Activated CD4-positive, alpha-beta T cell treated with anti-CD3 and anti-CD28 coated beads, Interleukin-2, amount 50 U/mL, for 48 hours (primary cell): ENCODE measurements around the gene ARPC2.
A peak's percentile ranks its signal among the peaks of the same experiment; 100 is the strongest.

Experiments
- DNase-seq, 2 experiments: peaks; one replicate each; pipeline ENCODE4 v3.0.0-alpha.2; 2020

Gene ARPC2

DNA sequence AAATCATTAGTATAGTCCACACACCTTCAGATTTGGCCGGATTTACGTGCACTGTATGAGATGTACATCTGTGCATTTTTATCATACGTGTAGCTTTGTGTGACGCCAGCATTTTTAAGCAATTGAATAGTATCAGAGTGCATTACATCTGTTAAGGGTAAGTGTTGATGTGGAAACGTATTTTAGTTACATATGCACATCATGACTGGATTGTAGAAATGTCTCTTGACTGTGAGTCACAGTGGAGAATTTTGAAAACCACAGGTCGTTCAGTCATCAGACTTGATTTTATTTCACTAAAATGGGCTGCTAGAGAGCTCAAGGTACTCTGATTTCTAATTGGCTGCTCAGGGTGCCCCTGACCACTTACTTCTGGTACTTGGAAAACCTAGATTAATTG is 38.5 kb downstream of the ARPC2 start:
- no peak for DNase-seq

GRCh38 chr2:218256612-218257350 is 39.8 kb downstream of the ARPC2 start:
- DNase-seq: no peak

GRCh38 chr2:218257390-218257981 is 40.5 kb downstream of the ARPC2 start:
- peak; percentile 72 to 78 for DNase-seq

DNA sequence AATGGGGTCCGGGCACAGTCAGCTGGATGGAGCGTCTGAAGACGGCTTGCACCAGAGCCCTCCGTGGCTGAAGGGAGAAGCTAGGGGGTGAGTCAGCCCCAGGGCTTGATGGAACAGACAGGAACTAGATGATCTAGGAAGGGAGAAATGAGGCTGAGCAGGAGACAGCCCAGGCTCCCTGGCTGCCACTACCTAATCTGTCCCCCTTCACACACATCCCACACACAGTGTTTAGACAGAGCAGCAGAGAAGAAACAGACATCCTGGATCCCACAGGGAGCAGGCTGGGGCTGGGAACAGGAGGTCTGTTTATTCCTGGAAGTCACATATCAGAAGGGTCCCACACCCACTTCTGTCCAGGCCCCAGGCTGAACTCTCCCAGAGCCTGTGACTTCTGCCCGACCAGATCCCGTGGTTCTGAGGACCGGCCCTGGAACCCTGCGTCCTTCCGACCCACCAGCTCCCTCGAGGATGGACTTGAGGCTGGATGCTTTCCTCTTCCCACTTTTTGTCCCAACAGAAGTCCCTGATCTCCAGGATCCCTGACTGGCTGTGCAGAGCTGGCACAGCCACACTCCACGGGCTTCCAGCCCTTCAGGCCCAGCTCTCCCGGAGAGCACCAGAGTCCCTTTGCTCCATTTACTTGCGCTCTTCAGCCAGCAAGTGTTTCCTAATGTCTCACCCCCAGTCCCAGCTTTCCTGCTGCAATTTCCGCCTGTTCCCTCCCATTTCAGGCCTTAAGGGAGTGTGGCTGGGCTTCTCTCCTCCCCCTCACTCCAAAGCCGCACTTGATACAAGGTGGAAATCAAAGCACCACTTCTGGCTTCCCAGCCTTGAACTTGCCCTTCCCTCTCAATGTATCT is 42.3 kb downstream of the ARPC2 start:
- no peak for DNase-seq

- no peak for DNase-seq
Observed at GRCh38 chr2:218260166-218260565, 43.2 kb downstream of the ARPC2 start.

DNA sequence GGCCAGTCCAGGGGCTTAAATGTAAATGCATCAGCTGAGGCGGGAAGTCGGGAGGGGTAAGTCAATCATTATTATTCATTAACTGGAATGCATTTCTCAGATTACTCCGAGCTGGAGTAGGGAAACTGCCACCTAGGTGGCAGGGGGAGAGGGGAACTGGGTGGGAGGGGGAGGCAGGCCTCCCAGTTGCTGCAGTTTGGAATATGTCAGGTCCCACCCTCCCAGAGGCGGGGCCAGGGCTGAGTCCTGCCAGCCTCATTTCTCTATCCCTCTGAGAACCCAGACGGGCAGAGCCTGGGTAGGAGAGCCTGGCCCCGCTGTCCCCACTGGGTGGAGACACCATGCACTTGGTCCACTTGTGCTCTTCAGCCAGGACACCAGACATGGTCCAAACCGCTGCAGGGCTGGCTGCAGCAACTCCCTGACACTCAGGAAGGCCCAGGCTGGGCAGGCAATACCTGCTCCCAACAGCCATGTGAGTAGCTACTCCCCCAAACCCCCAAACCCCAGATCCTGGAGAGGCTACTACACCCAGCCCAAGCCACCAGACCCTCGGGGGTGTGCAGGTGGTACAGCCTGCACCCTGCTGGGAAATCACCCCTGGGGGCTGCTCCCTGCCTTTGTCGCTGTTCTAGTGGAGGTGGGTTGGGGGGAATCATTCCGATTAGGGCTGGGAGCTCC is 43.9 kb downstream of the ARPC2 start, which contains the start of gene GPBAR1:
Gene GPBAR1, plus strand, starts transcription at position 274 of the 681 bp plus-strand sequence. CDS start 1,710 bp downstream, outside the sequence.
- DNase-seq: no peak

- DNase-seq: no peak
Observed at GRCh38 chr2:218261423-218262236, 44.6 kb downstream of the ARPC2 start.

GRCh38 chr2:218262237-218262600 is 45.2 kb downstream of the ARPC2 start:
- no peak for DNase-seq

DNA sequence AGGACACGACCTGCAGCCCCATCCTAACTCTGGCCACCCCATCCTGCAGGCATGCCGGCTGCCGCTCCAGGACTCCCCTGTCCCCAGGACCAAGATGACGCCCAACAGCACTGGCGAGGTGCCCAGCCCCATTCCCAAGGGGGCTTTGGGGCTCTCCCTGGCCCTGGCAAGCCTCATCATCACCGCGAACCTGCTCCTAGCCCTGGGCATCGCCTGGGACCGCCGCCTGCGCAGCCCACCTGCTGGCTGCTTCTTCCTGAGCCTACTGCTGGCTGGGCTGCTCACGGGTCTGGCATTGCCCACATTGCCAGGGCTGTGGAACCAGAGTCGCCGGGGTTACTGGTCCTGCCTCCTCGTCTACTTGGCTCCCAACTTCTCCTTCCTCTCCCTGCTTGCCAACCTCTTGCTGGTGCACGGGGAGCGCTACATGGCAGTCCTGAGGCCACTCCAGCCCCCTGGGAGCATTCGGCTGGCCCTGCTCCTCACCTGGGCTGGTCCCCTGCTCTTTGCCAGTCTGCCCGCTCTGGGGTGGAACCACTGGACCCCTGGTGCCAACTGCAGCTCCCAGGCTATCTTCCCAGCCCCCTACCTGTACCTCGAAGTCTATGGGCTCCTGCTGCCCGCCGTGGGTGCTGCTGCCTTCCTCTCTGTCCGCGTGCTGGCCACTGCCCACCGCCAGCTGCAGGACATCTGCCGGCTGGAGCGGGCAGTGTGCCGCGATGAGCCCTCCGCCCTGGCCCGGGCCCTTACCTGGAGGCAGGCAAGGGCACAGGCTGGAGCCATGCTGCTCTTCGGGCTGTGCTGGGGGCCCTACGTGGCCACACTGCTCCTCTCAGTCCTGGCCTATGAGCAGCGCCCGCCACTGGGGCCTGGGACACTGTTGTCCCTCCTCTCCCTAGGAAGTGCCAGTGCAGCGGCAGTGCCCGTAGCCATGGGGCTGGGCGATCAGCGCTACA is 45.9 kb downstream of the ARPC2 start:
- DNase-seq: no peak

DNA sequence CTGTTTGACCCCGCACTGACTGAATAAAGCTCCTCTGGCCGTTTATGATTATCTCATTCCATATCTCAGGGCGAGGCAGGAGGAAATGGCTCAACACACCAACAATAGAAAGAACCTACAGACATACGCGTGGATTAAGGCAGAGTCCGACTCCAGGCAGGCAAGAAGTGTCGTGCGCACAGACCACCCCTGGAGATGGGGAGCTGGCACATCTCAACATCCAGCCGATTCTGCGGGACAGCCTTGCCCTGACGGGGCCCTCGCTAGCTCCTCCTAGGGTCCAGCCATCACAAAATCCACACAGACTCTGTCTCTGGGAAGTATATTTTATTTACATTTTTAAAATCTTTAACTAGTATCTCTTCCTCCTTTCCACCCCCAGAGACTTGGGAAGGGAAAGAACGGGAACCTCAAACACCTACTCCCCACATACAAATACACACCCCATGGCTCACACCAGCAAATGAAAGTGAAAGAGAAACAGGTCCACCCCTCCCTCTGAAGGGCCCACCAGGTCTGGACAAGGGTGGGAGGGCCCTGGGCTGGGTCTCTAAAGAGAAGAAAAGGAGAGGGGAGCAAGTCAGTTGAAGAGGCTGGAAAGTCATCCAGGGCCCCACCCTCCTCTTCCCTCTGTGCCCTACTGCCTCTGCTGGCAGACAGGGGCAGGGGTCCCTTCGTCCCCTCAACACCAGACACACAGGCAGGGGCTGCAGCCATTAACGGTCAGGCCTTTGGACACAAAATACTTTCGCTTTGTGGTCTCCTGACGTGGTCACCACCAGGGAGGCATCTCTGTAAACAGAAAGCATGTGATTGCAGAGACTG is 47.0 kb downstream of the ARPC2 start:
- no peak for DNase-seq

GRCh38 chr2:218264773-218265561 is 48.0 kb downstream of the ARPC2 start:
- DNase-seq: no peak

DNA sequence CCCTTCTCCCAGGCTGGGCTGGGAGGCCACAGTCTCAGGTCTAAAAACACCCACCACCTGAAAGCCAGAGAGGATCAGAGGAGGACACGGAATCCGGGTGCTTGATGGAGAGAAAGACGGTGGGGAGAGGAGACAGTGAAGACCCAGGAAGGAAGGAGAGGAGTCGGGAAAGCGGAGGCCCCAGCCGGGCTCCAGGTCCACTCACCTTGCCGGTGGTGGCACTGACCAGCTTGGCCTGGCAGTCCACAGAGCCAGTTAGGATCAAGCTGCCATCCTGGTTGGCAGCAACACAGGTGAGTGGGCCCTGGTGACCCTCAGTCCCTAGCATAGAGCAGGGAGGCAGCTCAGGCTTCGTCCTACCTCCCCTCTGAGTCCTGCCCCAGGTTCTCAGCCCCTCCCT is 48.6 kb downstream of the ARPC2 start:
- no peak for DNase-seq

GRCh38 chr2:218266316-218266979 is 49.5 kb downstream of the ARPC2 start:
- DNase-seq: no peak

DNA sequence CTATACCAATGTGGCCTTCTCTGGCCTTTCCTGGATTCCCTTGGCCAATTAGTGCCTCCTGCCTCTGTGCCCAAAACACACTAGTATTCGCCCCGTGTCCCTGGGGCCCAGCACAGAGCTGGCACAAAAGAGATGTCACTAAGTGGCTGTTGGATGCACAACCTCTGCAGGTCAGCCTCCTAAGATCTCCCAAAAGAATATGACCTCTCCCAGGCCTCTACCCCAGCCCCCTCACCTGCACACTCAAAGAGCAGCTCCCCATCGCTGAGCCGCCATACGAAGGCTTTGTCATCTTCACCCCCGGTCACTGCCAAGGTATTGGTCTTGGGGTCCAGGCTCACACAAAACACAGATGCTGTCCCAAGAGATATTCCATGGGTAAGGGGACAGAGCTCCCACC is 50.3 kb downstream of the ARPC2 start:
- DNase-seq: no peak

- peak; percentile 100 for DNase-seq
Observed at GRCh38 chr2:218269900-218270720, 53.1 kb downstream of the ARPC2 start, which contains the start of the genes AAMP and PNKD. AAMP (minus strand) TSS chr2:218270137; CDS start chr2:218270086, 51 bp downstream. PNKD (plus strand) TSS chr2:218270519; CDS start chr2:218270536, 17 bp downstream.

DNA sequence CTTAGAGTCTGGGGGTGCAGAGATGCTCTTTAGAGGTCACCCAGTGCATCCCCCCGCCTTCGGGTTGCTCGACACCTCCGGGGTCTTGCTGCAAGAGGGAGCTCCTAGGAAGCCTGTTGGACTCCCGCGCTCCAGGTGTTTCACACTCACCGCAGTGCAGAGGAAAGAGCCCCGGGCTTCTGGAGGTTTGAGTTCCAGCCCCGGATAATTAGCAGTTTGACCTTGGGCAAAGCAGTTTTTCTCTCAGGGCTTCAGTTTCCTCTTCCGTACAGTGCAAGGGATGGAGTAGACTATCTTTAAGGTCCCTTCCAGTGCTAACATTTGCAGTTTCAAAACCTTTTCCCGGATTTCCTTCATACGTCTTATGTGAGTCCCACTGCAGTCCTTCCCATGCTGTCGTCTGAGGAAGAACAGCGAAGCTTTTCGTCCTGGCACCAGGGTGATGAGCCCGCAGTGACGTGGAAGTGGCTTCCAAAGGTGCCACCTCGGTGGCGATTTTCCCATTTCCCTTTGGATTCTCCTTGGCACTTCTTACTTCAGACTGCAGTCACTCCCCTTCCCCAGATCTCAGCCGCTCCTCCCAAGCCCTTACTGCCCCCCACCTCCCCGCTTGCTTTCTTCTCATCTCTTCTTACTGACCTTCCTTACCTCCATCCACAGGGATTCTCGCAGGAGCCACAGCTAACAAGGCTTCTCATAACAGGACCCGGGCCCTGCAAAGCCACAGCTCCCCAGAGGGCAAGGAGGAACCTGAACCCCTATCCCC is 53.9 kb downstream of the ARPC2 start:
- DNase-seq: peak in 1 of 2 experiments; percentile 24

GRCh38 chr2:218271487-218271797 is 54.5 kb downstream of the ARPC2 start:
- no peak for DNase-seq
